Mucosa of rectum (tissue), 2 donors: ENCODE data around the gene PAPPA.

Experiments
- H3K27ac ChIP-seq, 2 donors: one replicate each; pipeline ENCODE4 v1.7.0; 2013; ENCODE audit warnings: inconsistent platforms in 2 of 2, low read depth in 2 of 2, low read length in 2 of 2
- H3K27me3 ChIP-seq, 2 donors: one replicate each; pipeline ENCODE4 v1.7.0; 2013; ENCODE audit warnings: low read length in 2 of 2; ENCODE audit not compliant: control insufficient read depth in 2 of 2, insufficient read depth in 2 of 2
- H3K36me3 ChIP-seq, 2 donors: one replicate each; pipeline ENCODE4 v1.7.0; 2013; ENCODE audit warnings: low read length in 2 of 2; ENCODE audit not compliant: control insufficient read depth in 2 of 2, insufficient read depth in 2 of 2
- H3K4me1 ChIP-seq, 2 donors: one replicate each; pipeline ENCODE4 v1.7.0; 2013; ENCODE audit warnings: low read length in 2 of 2, mild to moderate bottlenecking in 1 of 2; ENCODE audit not compliant: control insufficient read depth in 2 of 2, insufficient read depth in 2 of 2
- H3K4me3 ChIP-seq, 2 donors: one replicate each; pipeline ENCODE4 v1.7.0; 2013; ENCODE audit warnings: low read length in 2 of 2
- H3K9ac ChIP-seq, 2 donors: one replicate each; pipeline ENCODE4 v1.7.0; 2013; ENCODE audit warnings: low read length in 2 of 2, low read depth in 1 of 2, mild to moderate bottlenecking in 1 of 2
- H3K9me3 ChIP-seq, 2 donors: one replicate each; pipeline ENCODE4 v1.7.0; 2013; ENCODE audit warnings: low read length in 2 of 2; ENCODE audit not compliant: control insufficient read depth in 2 of 2
- donor health status: healthy.
- donor health status: Normal muscosa, but diverticular disease.

PAPPA gene

DNA sequence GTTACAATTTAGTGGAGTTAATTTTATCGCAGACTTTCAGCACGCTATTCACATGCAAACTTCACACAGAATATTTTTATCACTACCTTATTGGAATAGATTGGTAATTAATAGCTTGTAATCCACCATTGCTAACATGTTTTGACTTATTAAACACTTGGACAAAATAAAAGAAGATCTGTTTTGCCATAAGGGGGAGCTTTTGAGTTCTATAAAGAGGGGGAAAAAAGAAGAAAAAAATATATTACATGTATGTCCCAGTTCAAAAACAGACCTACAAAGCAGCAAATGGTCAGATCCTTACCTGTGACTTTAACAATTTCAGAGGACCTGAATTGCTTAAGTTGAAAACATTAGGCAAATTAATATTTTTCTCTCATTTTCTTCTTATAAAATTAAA, 1.2 kb upstream of the PAPPA start:
- Histone ChIP-seq H3K9me3 (no peaks in the 10 kb centered on the region), H3K27ac (no peak overlapping the region), H3K27me3 (peaks cover 17 to 33% of the 10 kb centered on the region in 2 donors), H3K36me3 (no peaks in the 10 kb centered on the region), H3K4me3 (no peak overlapping the region), H3K9ac (no peak overlapping the region), H3K4me1 (no peaks in the 10 kb centered on the region)

GRCh38 chr9:116152941-116153764, 438 bp upstream of the PAPPA start:
- Histone ChIP-seq H3K9me3 (no peaks in the 10 kb centered on the region), H3K27ac (peak overlapping the region in 1 of 2 donors; percentile 24), H3K4me3 (no peak overlapping the region), H3K9ac (no peak overlapping the region), H3K4me1 (no peaks in the 10 kb centered on the region), H3K27me3 (peaks cover 20 to 38% of the 10 kb centered on the region in 2 donors), H3K36me3 (no peaks in the 10 kb centered on the region)

DNA sequence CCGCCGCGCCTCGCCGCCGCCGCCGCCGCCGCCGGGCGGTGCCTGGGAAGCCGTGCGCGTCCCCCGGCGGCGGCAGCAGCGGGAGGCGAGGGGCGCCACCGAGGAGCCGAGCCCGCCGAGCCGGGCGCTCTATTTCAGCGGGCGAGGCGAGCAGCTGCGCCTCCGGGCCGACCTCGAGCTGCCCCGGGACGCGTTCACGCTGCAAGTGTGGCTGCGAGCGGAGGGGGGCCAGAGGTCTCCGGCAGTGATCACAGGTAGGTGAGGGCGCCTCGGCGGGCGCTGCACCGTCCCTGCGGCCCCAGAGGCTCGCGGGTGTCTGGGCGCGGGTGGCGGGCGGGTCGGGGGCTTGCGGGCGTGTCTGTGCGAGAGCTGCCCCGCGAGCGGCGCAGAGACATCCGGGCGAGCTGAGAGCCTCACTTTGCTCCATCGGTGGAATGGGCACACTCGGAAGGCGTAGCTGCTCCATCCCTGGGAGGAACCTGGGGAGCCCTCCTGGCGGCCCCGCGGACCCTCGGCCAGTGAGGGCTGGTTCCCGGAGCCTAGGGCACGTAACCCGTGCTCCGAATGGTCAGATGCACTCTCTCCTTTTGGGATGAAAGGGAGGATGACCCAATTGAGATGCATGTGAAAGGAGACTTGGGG, 864 bp downstream of the PAPPA start:
- Histone ChIP-seq H3K4me3 (peak overlapping the region; percentile 36 to 64), H3K9me3 (no peaks in the 10 kb centered on the region), H3K9ac (peak overlapping the region; percentile 24 to 46), H3K4me1 (no peaks in the 10 kb centered on the region), H3K36me3 (no peaks in the 10 kb centered on the region), H3K27ac (peak overlapping the region; percentile 55 to 72), H3K27me3 (peaks cover 25 to 38% of the 10 kb centered on the region in 2 donors)

DNA sequence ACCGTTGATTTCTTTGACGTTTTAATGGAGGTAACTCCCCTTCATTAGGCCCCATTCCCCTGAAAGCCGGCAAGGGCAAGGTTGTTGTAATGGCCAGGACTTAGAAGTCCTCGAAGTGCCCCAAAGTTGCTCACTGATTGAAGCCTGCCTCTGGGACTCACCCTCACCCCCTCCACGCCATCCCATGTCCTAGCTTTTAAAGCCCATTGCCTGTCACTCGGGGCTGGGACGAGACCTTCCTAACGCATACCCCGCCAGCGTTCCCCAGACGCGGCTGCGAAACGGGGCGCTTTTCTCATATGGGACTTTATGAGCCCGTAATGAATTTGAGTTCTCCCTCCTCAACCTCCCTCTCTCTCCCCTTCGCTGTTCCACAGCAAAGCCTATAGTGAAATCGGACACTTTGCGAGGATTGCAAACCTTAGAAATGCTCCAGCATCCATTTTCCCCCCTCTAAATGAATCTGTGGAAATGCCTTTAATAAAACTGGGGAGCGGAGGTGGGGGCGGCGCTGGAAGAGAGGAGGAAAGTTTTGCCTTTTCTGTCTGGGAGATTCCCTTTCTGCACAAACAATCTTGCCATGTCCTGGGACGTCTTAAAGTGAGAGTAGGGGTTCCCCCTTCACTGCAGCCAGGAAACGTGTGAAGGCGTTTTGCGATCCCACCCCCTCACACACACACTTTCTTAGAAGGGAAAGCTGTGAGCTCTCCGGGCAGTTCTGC, 1.5 kb downstream of the PAPPA start:
- Histone ChIP-seq H3K4me3 (peak overlapping the region; percentile 36 to 64), H3K27ac (peak overlapping the region; percentile 55 to 72), H3K27me3 (peaks cover 25 to 38% of the 10 kb centered on the region in 2 donors), H3K9me3 (no peaks in the 10 kb centered on the region), H3K36me3 (no peaks in the 10 kb centered on the region), H3K9ac (peak overlapping the region; percentile 24 to 46), H3K4me1 (no peaks in the 10 kb centered on the region)

GRCh38 chr9:116155698-116156039, 2.1 kb downstream of the PAPPA start:
- H3K27me3 ChIP-seq, result peaks cover 29 to 38% of the 10 kb centered on the region in 2 donors

GRCh38 chr9:116156621-116157314, 3.2 kb downstream of the PAPPA start:
- Histone ChIP-seq H3K27me3 (peaks cover 33 to 38% of the 10 kb centered on the region in 2 donors), H3K9ac (peak overlapping the region in 1 of 2 donors; percentile 36), H3K4me1 (no peaks in the 10 kb centered on the region), H3K27ac (peak overlapping the region; percentile 57 to 75), H3K9me3 (no peaks in the 10 kb centered on the region), H3K36me3 (no peaks in the 10 kb centered on the region), H3K4me3 (peak overlapping the region; percentile 22 to 53)

More at GRCh38 chr9:116155698-116156039, 2.1 kb downstream of the PAPPA start:
- peak overlapping the region; percentile 55 to 72 for H3K27ac ChIP-seq
- H3K36me3 ChIP-seq, result no peaks in the 10 kb centered on the region
- peak overlapping the region; percentile 36 to 64 for H3K4me3 ChIP-seq
- peak overlapping the region in 1 of 2 donors; percentile 46 for H3K9ac ChIP-seq
- H3K9me3 ChIP-seq, result no peaks in the 10 kb centered on the region
- no peaks in the 10 kb centered on the region for H3K4me1 ChIP-seq

- Histone ChIP-seq H3K4me1 (no peaks in the 10 kb centered on the region), H3K27ac (no peak overlapping the region), H3K9ac (no peak overlapping the region), H3K9me3 (no peaks in the 10 kb centered on the region), H3K27me3 (peaks cover 30 to 31% of the 10 kb centered on the region in 2 donors), H3K36me3 (no peaks in the 10 kb centered on the region), H3K4me3 (no peak overlapping the region)
Measured at GRCh38 chr9:116157436-116158138, 4.0 kb downstream of the PAPPA start.

- Histone ChIP-seq H3K4me3 (no peak overlapping the region), H3K36me3 (no peaks in the 10 kb centered on the region), H3K27ac (no peak overlapping the region), H3K27me3 (peaks cover 8 to 15% of the 10 kb centered on the region in 2 donors), H3K4me1 (no peaks in the 10 kb centered on the region), H3K9ac (no peak overlapping the region), H3K9me3 (no peaks in the 10 kb centered on the region)
Measured at GRCh38 chr9:116160676-116161571, 7.3 kb downstream of the PAPPA start.
